ENCODE results near the gene FARP1.

DNA sequence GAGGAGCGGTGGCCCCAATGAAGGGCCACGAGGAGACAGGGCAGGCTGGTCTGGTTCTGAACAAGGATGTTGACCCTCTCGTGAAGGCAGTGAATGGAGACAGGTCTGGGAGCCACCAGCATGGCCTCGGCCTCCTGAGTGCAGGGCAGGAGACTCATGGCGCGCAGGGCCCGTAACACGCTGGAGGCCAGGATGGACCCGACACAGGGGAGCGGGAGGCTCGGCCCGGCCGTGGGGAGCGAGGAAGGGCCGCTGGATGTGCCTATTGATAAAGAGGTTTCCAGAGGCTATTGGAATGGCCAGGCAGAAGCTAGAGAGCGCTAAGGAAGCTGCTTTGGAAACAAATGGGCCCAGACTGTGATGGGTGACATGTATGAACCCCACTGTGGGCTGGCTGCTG, 301.5 kb downstream of the FARP1 start:
- TF ChIP-seq, protein P1, sequence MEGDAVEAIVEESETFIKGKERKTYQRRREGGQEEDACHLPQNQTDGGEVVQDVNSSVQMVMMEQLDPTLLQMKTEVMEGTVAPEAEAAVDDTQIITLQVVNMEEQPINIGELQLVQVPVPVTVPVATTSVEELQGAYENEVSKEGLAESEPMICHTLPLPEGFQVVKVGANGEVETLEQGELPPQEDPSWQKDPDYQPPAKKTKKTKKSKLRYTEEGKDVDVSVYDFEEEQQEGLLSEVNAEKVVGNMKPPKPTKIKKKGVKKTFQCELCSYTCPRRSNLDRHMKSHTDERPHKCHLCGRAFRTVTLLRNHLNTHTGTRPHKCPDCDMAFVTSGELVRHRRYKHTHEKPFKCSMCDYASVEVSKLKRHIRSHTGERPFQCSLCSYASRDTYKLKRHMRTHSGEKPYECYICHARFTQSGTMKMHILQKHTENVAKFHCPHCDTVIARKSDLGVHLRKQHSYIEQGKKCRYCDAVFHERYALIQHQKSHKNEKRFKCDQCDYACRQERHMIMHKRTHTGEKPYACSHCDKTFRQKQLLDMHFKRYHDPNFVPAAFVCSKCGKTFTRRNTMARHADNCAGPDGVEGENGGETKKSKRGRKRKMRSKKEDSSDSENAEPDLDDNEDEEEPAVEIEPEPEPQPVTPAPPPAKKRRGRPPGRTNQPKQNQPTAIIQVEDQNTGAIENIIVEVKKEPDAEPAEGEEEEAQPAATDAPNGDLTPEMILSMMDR (IDR thresholded peaks at IDR 0.05; ENCODE audit: control extremely low read depth in 1 of 3, insufficient read depth in 1 of 3, low read depth in 1 of 3, low read length in 3 of 3) = no peak
- TF ChIP-seq TEAD4 (IDR thresholded peaks at IDR 0.05; ENCODE audit: low read depth, low read length) (no peak), EGR1 (IDR thresholded peaks at IDR 0.05; ENCODE audit: borderline replicate concordance, low read depth, low read length) (no peak), POLR2A (IDR thresholded peaks at IDR 0.05; ENCODE audit: control extremely low read depth in 1 of 2, low read depth in 2 of 2, low read length in 2 of 2) (no peak), EP300 (IDR thresholded peaks at IDR 0.05; ENCODE audit: borderline replicate concordance in 1 of 2, low read depth in 2 of 2, low read length in 2 of 2) (no peak), MAX (IDR thresholded peaks at IDR 0.05) (no peak), TAF1 (IDR thresholded peaks at IDR 0.05; ENCODE audit: low read depth, low read length) (no peak), GABPA (IDR thresholded peaks at IDR 0.05; ENCODE audit: borderline replicate concordance, insufficient read depth, low read length) (no peak)

Measured in H1 (cell line).